Measurements from ENCODE around the gene RGL1. TPM values are rescaled to one million over a fixed set of nuclear protein-coding genes. Genes with fewer than 3 reads are reported as not detected.

Gene RGL1
- total RNA-seq, 1 donor, result 33.2 TPM

DNA sequence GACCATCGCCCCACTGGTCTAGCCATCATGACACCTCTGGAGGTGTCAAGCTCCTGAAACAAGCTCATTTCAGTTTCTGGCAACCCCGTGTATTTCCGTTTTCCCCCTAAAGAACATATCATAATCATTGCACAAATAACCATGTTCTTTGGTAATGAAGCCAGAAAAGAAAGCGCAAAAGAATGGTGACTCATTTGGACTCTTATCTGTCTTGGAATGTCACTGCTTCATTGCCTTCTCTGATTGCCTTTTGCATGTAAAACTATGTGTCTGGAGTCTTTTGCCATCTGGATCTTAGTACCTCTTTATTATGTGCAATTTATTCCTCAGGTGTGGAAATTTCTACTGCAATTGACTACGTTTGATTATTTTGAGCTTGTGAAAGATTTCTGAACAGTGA lies 122.1 kb downstream of the RGL1 start:
- no peak overlapping the region for H3K4me3 ChIP-seq (ENCODE audit: low read depth, low read length)
- DNase-seq (ENCODE audit: low read depth), result peak; percentile 52
- no peak for TF ChIP-seq CTCF (IDR thresholded peaks at IDR 0.05; ENCODE audit: insufficient read depth, low read depth, low read length)

DNA sequence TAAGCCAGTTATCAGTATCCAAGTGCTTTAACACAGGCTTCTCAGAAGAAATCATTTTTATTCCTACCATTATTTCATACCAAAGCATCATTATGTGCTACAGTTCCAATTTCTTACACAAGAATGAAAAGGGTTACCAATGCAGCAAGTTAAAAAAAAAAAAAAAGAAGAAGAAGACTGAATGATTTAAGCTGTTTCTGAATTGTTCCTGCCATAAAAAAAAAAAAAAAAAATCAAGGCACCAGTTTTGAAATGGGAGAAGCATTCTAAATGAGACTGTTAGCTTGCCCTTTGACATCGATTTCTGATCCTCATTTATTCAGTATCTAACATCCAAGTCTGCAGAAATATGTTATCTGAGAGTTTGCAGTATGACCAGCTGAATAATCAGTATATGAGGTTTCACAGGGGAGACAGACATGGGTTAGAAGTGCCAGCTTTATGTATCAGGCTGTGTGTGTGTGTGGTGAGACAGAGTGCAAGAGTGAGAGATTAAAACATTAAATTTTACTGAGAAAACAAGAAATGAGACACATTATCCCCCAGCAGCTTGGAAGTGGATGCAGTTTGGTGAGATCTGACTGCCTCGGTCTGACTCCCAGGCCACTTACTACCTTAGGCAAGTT lies 126.8 kb downstream of the RGL1 start:
- no peak for TF ChIP-seq CTCF (IDR thresholded peaks at IDR 0.05; ENCODE audit: insufficient read depth, low read depth, low read length)
- no peak overlapping the region for H3K4me3 ChIP-seq (ENCODE audit: low read depth, low read length)
- DNase-seq (ENCODE audit: low read depth), result no peak

DNA sequence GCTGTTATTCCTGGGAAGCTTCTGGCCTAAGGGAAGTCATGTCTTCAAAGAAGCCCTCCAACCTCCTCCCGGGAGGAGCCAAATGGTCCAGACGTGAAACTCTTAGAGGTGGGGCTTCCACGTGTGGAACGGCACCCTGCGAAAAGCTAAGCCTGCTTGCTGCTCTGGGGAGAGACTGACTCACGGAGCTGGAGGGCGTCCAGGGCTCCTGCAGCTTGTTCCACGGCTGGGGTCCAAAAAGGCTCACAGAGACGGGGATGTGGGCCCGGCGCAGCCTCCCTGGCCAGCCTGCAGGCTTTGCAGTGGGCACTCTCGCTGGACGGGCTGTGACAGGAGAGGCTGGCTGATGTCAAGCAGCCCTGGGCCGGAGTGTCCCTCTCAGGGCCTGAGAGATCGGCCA lies 127.5 kb downstream of the RGL1 start:
- H3K4me3 ChIP-seq (ENCODE audit: low read depth, low read length), result no peak overlapping the region
- no peak for TF ChIP-seq CTCF (IDR thresholded peaks at IDR 0.05; ENCODE audit: insufficient read depth, low read depth, low read length)
- peak; percentile 76 for DNase-seq (ENCODE audit: low read depth)

DNA sequence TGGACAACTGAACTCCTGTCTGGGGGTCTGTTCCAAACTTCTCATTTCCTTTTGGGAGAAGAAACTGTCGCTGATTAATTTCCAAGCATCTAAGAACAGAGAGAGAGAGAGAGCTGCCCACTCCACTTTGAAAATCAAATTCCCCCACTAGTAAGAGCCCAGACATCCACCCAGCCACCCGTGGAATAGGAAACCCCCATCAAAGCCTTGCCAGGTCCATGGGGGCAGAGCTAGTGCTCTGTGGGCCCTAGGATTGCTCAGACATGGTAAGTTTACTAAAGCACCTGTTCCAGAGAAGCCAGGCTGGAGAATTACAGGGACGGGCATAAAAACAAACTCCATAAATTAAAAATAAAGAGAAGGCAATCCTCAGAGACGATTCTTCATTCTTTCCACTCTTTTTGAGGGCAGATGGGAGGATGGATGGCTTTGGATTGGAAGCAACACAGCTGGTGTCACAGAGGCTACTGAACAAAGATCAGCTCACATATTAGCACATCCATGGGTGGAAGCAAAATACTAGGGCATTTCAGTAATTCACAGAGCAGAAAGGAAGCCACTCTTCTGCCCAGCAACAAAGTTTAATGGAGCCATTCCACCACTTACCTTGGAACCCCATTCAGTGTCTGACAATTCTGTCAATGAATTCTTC lies 128.7 kb downstream of the RGL1 start:
- H3K4me3 ChIP-seq (ENCODE audit: low read depth, low read length), result no peak overlapping the region
- TF ChIP-seq CTCF (IDR thresholded peaks at IDR 0.05; ENCODE audit: insufficient read depth, low read depth, low read length), result no peak
- DNase-seq (ENCODE audit: low read depth), result no peak

- no peak for TF ChIP-seq CTCF (IDR thresholded peaks at IDR 0.05; ENCODE audit: insufficient read depth, low read depth, low read length)
- no peak for DNase-seq (ENCODE audit: low read depth)
- no peak overlapping the region for H3K4me3 ChIP-seq (ENCODE audit: low read depth, low read length)
Measured at GRCh38 chr1:183934314-183934713, 129.4 kb downstream of the RGL1 start.

- TF ChIP-seq CTCF (IDR thresholded peaks at IDR 0.05; ENCODE audit: insufficient read depth, low read depth, low read length), result no peak
- no peak for DNase-seq (ENCODE audit: low read depth)
Measured at GRCh38 chr1:183936009-183936408, 131.1 kb downstream of the RGL1 start.

GRCh38 chr1:183936791-183937190 lies 131.9 kb downstream of the RGL1 start:
- no peak for DNase-seq (ENCODE audit: low read depth)
- no peak overlapping the region for H3K4me3 ChIP-seq (ENCODE audit: low read depth, low read length)
- no peak for TF ChIP-seq CTCF (IDR thresholded peaks at IDR 0.05; ENCODE audit: insufficient read depth, low read depth, low read length)

More at GRCh38 chr1:183936009-183936408, 131.1 kb downstream of the RGL1 start:
- no peak overlapping the region for H3K4me3 ChIP-seq (ENCODE audit: low read depth, low read length)

Measured in fibroblast of villous mesenchyme (primary cell).